ENCODE data around the gene NCBP3. TPM values are rescaled to one million over a fixed set of nuclear protein-coding genes. Genes with fewer than 3 reads are reported as not detected.

Gene NCBP3
- total RNA-seq, 4 donors from 2014 or later = 22.2 to 25.7 (median 24.3) TPM

DNA sequence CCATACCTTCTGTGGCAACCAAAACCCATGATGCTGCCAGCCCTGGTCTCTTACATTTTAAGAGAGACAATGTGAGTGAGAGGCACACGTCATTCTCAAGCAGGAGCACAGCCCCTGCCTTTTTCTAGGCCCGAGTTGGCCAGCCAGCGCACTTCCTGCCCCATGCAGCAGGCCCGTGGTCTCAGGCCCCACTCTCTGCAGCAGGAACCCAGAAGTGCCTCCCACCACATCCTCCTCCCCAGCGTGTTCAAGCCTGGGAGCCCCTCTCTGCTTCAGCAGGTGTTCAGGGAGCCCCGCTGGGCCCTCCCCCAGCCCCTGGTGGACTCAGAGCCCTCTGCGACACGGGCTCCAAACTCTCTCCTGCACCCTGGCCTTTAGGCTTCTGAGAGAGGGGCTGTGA is 75.6 kb downstream of the NCBP3 start:
- Histone ChIP-seq H3K27me3 (peaks cover 8% of the 10 kb centered on the region), H3K4me3 (no peak overlapping the region), H3K4me1 (no peaks in the 10 kb centered on the region), H3K27ac (no peak overlapping the region), H3K9me3 (peaks cover 0 to 19% (median 0%) of the 10 kb centered on the region in 3 donors), H3K36me3 (no peaks in the 10 kb centered on the region)
- no peak for TF ChIP-seq POLR2AphosphoS5 (IDR thresholded peaks at IDR 0.05)
- no peak for TF ChIP-seq POLR2A (IDR thresholded peaks at IDR 0.05)
- TF ChIP-seq EP300 (IDR thresholded peaks at IDR 0.05) = no peak
- no peak for ATAC-seq
- WGBS, 2 donors (ENCODE audit: low coverage in 1 of 2) = no CpG with 5 or more reads among the region's 8 CpGs

DNA sequence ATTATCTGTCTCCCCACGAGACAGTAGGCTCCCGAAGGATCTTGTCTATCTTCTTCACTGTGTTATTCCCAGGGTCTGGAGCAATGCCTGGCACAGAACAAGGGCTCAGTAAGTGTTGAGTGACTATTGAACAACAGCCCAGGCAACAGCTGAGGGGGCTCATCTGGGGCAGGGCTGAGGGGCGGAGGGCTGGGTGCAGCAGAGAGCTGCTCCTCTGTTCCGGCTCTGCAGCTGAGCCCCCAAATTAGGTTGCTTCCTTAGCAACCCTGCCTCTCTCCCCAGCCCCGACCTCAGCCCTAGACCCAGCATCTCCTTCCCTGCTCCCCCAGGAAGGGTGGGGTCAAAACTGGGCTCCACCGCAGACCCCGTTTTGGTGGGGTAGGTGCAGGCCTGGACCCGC is 77.3 kb downstream of the NCBP3 start:
- Histone ChIP-seq H3K4me3 (no peak overlapping the region), H3K4me1 (no peaks in the 10 kb centered on the region), H3K36me3 (no peaks in the 10 kb centered on the region), H3K27ac (no peak overlapping the region), H3K9me3 (peaks cover 0 to 19% (median 0%) of the 10 kb centered on the region in 3 donors), H3K27me3 (peaks cover 8% of the 10 kb centered on the region)
- no peak for ATAC-seq
- 27 to 30% methylated on average over 3 of the region's 8 CpGs for WGBS, 2 donors (ENCODE audit: low coverage in 1 of 2)
- TF ChIP-seq, protein P1, sequence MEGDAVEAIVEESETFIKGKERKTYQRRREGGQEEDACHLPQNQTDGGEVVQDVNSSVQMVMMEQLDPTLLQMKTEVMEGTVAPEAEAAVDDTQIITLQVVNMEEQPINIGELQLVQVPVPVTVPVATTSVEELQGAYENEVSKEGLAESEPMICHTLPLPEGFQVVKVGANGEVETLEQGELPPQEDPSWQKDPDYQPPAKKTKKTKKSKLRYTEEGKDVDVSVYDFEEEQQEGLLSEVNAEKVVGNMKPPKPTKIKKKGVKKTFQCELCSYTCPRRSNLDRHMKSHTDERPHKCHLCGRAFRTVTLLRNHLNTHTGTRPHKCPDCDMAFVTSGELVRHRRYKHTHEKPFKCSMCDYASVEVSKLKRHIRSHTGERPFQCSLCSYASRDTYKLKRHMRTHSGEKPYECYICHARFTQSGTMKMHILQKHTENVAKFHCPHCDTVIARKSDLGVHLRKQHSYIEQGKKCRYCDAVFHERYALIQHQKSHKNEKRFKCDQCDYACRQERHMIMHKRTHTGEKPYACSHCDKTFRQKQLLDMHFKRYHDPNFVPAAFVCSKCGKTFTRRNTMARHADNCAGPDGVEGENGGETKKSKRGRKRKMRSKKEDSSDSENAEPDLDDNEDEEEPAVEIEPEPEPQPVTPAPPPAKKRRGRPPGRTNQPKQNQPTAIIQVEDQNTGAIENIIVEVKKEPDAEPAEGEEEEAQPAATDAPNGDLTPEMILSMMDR (IDR thresholded peaks at IDR 0.05) = no peak
- TF ChIP-seq EP300 (IDR thresholded peaks at IDR 0.05) = no peak
- no peak for TF ChIP-seq POLR2AphosphoS5 (IDR thresholded peaks at IDR 0.05)

DNA sequence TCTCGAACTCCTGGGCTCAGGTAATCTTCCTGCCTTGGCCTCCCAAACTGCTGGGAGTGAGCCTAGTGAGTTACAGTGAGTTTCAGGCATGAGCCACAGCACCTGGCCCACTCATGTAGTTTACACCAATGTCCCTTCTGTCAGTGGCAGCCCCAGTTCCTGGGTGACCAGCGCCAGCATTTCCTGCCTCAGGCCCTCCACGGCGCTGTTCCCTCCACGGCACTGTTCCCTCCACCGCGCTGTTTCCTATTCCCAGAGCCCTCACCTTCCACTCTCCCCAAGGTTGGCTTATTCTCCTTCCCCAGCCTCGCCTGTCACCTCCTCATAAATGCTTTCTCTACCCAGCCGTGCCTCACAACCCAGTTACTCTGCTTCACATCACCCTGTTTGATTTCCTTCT is 77.7 kb downstream of the NCBP3 start:
- no peak for ATAC-seq
- peaks cover 7% of the 10 kb centered on the region for H3K27me3 ChIP-seq
- H3K36me3 ChIP-seq = no peaks in the 10 kb centered on the region
- TF ChIP-seq, protein P1 (IDR thresholded peaks at IDR 0.05) = no peak
- TF ChIP-seq POLR2A (IDR thresholded peaks at IDR 0.05) (no peak), POLR2AphosphoS5 (IDR thresholded peaks at IDR 0.05) (no peak), EP300 (IDR thresholded peaks at IDR 0.05) (no peak)
- H3K9me3 ChIP-seq = peaks cover 0 to 19% (median 0%) of the 10 kb centered on the region in 3 donors
- WGBS, 2 donors (ENCODE audit: low coverage in 1 of 2) = 76 to 89% methylated on average over 2 to 4 of the region's 9 CpGs
- H3K4me1 ChIP-seq = no peaks in the 10 kb centered on the region
- no peak overlapping the region for H3K4me3 ChIP-seq
- no peak overlapping the region for H3K27ac ChIP-seq

DNA sequence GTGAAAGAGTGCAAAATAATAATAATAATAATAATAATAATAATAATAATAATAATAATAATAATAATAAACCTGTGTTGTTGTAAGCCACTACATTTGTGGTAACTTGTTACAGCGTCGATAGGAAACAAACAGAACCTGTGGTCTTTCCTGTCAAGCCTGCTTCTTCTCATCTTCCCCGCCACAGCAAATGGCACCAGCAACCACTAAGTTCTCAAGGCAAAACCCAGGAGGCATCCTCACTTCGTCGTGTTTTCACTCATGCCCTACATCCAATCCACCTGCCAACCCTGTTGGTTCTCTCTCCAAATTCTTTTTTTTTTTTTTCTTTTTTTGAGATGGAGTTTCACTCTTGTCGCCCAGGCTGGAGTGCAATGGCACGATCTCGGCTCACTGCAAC is 79.3 kb downstream of the NCBP3 start:
- 84 to 93% methylated on average over 5 to 8 of the region's 8 CpGs for WGBS, 2 donors (ENCODE audit: low coverage in 1 of 2)
- Histone ChIP-seq H3K4me3 (no peak overlapping the region), H3K9me3 (peaks cover 0 to 19% (median 0%) of the 10 kb centered on the region in 3 donors), H3K36me3 (no peaks in the 10 kb centered on the region), H3K27me3 (peaks cover 1% of the 10 kb centered on the region), H3K27ac (no peak overlapping the region), H3K4me1 (no peaks in the 10 kb centered on the region)
- ATAC-seq = no peak
- no peak for TF ChIP-seq EP300 (IDR thresholded peaks at IDR 0.05)
- TF ChIP-seq, protein P1 (IDR thresholded peaks at IDR 0.05) = no peak
- no peak for TF ChIP-seq POLR2A (IDR thresholded peaks at IDR 0.05)
- no peak for TF ChIP-seq POLR2AphosphoS5 (IDR thresholded peaks at IDR 0.05)

DNA sequence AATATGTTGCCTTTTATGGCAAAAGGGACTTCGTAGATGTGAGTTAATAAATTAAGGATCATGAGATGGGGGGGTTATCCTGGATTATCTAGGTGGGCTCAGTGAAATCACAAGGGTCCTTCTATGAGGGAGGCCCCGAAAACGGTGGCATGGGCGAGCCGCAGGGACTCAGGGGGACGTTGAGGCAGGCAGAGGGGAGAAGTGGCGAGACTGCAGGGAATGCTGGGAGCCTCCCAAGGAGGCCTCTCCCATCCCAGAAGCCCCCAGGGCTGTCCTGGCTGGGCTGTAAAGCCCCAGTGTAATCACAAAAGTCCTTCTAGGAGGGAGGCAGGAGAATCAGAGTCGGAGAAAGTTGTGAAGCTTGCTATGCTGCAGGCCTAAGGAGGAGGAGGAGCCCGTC is 80.1 kb downstream of the NCBP3 start:
- 84 to 95% methylated on average over 2 to 8 of the region's 9 CpGs for WGBS, 2 donors (ENCODE audit: low coverage in 1 of 2)
- no peak for ATAC-seq
- TF ChIP-seq POLR2AphosphoS5 (IDR thresholded peaks at IDR 0.05) (no peak), EP300 (IDR thresholded peaks at IDR 0.05) (no peak), POLR2A (IDR thresholded peaks at IDR 0.05) (no peak)
- TF ChIP-seq, protein P1 (IDR thresholded peaks at IDR 0.05) = no peak

More for the DNA sequence above, 80.1 kb downstream of the NCBP3 start:
- H3K9me3 ChIP-seq = peaks cover 0 to 19% (median 0%) of the 10 kb centered on the region in 3 donors
- no peaks in the 10 kb centered on the region for H3K4me1 ChIP-seq
- no peak overlapping the region for H3K27ac ChIP-seq
- H3K36me3 ChIP-seq = no peaks in the 10 kb centered on the region
- H3K27me3 ChIP-seq = peaks cover 4% of the 10 kb centered on the region
- no peak overlapping the region for H3K4me3 ChIP-seq

All from gastroesophageal sphincter (tissue), 4 donors.